HepG2 (cell line): ENCODE data around the gene SSH3. TPM values are rescaled to one million over a fixed set of nuclear protein-coding genes. Genes with fewer than 3 reads are reported as not detected.

Experiments used
- BORCS8-MEF2B ChIP-seq: sonication (generic); formaldehyde crosslinking; IDR thresholded peaks from 2 replicates; pipeline ENCODE4 v1.8.0; 2022; ENCODE audit warnings: mild to moderate bottlenecking, missing genetic modification reagents
- CCDC6 ChIP-seq: sonication (generic); formaldehyde crosslinking; IDR thresholded peaks from 2 replicates; pipeline ENCODE4 v1.8.1; 2022; ENCODE audit warnings: mild to moderate bottlenecking, missing genetic modification reagents, moderate library complexity
- CENPBD1 ChIP-seq: sonication (generic); formaldehyde crosslinking; IDR thresholded peaks from 2 replicates; pipeline ENCODE4 v1.8.0; 2022; ENCODE audit warnings: missing genetic modification reagents, low read depth, mild to moderate bottlenecking, borderline replicate concordance
- CTCF ChIP-seq: sonication (generic); formaldehyde crosslinking; IDR thresholded peaks from 2 replicates; pipeline ENCODE4 v1.5.0; 2020; ENCODE audit warnings: mild to moderate bottlenecking, missing genetic modification reagents, moderate library complexity
- ELF1 ChIP-seq: sonication (generic); formaldehyde crosslinking; IDR thresholded peaks from 2 replicates; pipeline ENCODE4 v1.4.0; 2020; ENCODE audit warnings: missing genetic modification reagents
- FLYWCH1 ChIP-seq: sonication (generic); formaldehyde crosslinking; IDR thresholded peaks from 2 replicates; pipeline ENCODE4 v1.8.1; 2023; ENCODE audit warnings: mild to moderate bottlenecking, missing genetic modification reagents
- HMG20B ChIP-seq: conservative IDR thresholded peaks from 2 replicates; pipeline ENCODE4 v1.6.1; 2016; ENCODE audit warnings: missing genetic modification reagents, missing compliant biosample characterization
- HOXD1 ChIP-seq: sonication (generic); formaldehyde crosslinking; IDR thresholded peaks from 2 replicates; pipeline ENCODE4 v1.5.0; 2020; ENCODE audit warnings: missing genetic modification reagents
- MYPOP ChIP-seq: sonication (generic); formaldehyde crosslinking; IDR thresholded peaks from 2 replicates; pipeline ENCODE4 v1.8.1; 2023; ENCODE audit warnings: mild to moderate bottlenecking, moderate library complexity, missing genetic modification reagents
- NFKBIZ ChIP-seq: IDR thresholded peaks from 2 replicates; pipeline ENCODE4 v1.6.1; 2018; ENCODE audit warnings: missing genetic modification reagents, missing compliant biosample characterization
- SAP130 ChIP-seq: IDR thresholded peaks from 2 replicates; pipeline ENCODE4 v1.6.1; 2016; ENCODE audit warnings: low read depth
- SOX5 ChIP-seq: IDR thresholded peaks from 2 replicates; pipeline ENCODE4 v1.6.1; 2016; ENCODE audit warnings: borderline replicate concordance
- SP4 ChIP-seq: sonication (generic); formaldehyde crosslinking; IDR thresholded peaks from 2 replicates; pipeline ENCODE4 v1.8.1; 2023; ENCODE audit warnings: mild to moderate bottlenecking, missing genetic modification reagents
- TBL1XR1 ChIP-seq: fragments of 150-350 bp; IDR thresholded peaks from 2 replicates; pipeline ENCODE4 v1.6.1; 2014; ENCODE audit warnings: borderline replicate concordance, low read length; ENCODE audit not compliant: partially characterized antibody
- ZFP1 ChIP-seq: IDR thresholded peaks from 2 replicates; pipeline ENCODE4 v1.6.1; 2016
- ZNF331 ChIP-seq: sonication (generic); formaldehyde crosslinking; IDR thresholded peaks from 2 replicates; pipeline ENCODE4 v1.4.0; 2020; ENCODE audit warnings: missing genetic modification reagents
- ZNF337 ChIP-seq: sonication (generic); formaldehyde crosslinking; IDR thresholded peaks from 2 replicates; pipeline ENCODE4 v1.5.1; 2020; ENCODE audit warnings: missing genetic modification reagents, low read depth, mild to moderate bottlenecking, borderline replicate concordance
- ZNF44 ChIP-seq: sonication (generic); formaldehyde crosslinking; IDR thresholded peaks from 2 replicates; pipeline ENCODE4 v1.5.1; 2020; ENCODE audit warnings: mild to moderate bottlenecking, missing genetic modification reagents
- ZNF546 ChIP-seq: sonication (generic); formaldehyde crosslinking; conservative IDR thresholded peaks from 2 replicates; pipeline ENCODE4 v1.8.1; 2023; ENCODE audit warnings: mild to moderate bottlenecking, missing genetic modification reagents
- ZNF605 ChIP-seq: sonication (generic); formaldehyde crosslinking; IDR thresholded peaks from 2 replicates; pipeline ENCODE4 v1.8.0; 2022; ENCODE audit warnings: mild to moderate bottlenecking, missing genetic modification reagents
- ZSCAN25 ChIP-seq: sonication (generic); formaldehyde crosslinking; IDR thresholded peaks from 2 replicates; pipeline ENCODE4 v1.8.0; 2022; ENCODE audit warnings: mild to moderate bottlenecking, missing genetic modification reagents
- polyA plus RNA-seq, 8 experiments: library from polyadenylated mRNA; depleted of rRNA in 3 of 8; stranded (reverse) in 7 of 8; unstranded in 1 of 8; fragments of >200 nt; fragmentation: Illumina TruSeq in 4 of 8; extraction: Trizol in 4 of 8; gene quantifications; 2 replicates each; pipeline versions ENCODE4 v1.2.1 to v1.2.3, GENCODE V29; 2011 to 2016; ENCODE audit warnings: low read depth in 4 of 8, missing spikeins in 1 of 8, mixed read lengths in 1 of 8; ENCODE audit not compliant: insufficient read depth in 1 of 8
- total RNA-seq, 5 experiments: library from RNA; depleted of rRNA; stranded (reverse); fragments of >200 nt; fragmentation: Illumina TruSeq; extraction: Trizol; gene quantifications; 2 replicates each; pipeline ENCODE4 v1.2.3, GENCODE V29; 2016; ENCODE audit warnings: low read depth in 1 of 5
- TF ChIP-seq, protein P1 (sequence below): sonication (generic); IDR thresholded peaks from 2 replicates; pipeline ENCODE4 v1.6.1; 2016; ENCODE audit warnings: low read depth, borderline replicate concordance

SSH3 gene
- total and polyA plus RNA-seq, 2 of the 13 experiments (the other 11 are each of a cell fraction or from before 2014, with no cell fraction given) = 12.4 to 18.8 TPM

DNA sequence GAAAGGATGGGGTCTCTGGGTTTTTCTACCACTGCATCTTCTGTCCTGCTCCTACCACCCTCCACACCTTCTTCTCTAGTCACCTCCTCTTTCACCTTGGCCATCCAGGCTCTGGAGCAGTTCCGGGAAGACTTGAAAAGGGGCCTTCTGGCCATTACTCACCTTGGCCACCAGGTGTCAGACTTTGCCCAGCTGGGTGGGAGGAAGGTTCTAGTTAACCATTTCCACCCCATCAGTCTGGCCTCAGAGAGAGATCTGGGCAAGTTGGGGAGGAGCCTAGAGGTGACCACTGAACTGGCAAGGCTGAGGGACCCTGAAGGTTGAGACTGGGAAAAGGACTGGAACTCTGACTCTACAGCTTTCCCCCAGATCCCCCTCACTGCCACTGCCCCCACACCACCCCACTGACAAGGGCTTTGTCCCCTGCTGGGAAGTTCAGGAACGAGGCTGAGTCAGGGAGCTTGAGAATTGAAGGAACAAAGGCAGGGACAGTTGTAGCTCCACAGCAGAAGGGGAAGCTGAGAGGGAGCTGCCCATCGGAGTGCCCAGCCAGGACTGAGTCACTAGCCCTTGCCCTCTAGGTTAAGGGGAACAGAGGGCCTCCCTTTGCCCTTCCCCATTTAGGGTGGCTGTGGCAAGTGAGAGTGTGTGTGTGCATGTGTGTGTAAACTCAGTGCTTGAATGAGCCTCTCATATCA is 53.7 kb downstream of the SSH3 start (continued):
- no peak for TF ChIP-seq ZSCAN25 (CRISPR knock-in tag)
- TF ChIP-seq CENPBD1 = no peak
- TF ChIP-seq SP4 = no peak
- no peak for TF ChIP-seq ZNF546 (CRISPR knock-in tag)
- TF ChIP-seq ELF1 (CRISPR knock-in tag) = peak; percentile 74
- no peak for TF ChIP-seq MYPOP (CRISPR knock-in tag)
- peak; percentile 56 for TF ChIP-seq SAP130 (CRISPR knock-in tag)
- TF ChIP-seq FLYWCH1 (CRISPR knock-in tag) = no peak
- peak; percentile 19; the same call in 1 of the 2 replicates for TF ChIP-seq SOX5 (CRISPR knock-in tag)
- TF ChIP-seq CCDC6 (CRISPR knock-in tag) = no peak
- TF ChIP-seq ZNF331 (CRISPR knock-in tag) = peak; percentile 47; the same call in 1 of the 2 replicates
- peak; percentile 57; the same call in 1 of the 2 replicates for TF ChIP-seq BORCS8-MEF2B (CRISPR knock-in tag)
- TF ChIP-seq ZNF44 = no peak
- 0 out of 2 replicates have a peak, but pooled peaks have one; percentile 51 for TF ChIP-seq NFKBIZ (CRISPR knock-in tag)
- TF ChIP-seq HMG20B (CRISPR knock-in tag) = 0 out of 2 replicates have a peak, but pooled peaks have one; percentile 49
- no peak for TF ChIP-seq ZNF337
- TF ChIP-seq CTCF (CRISPR knock-in tag) = peak; percentile 98
- peak; percentile 54; the same call in 1 of the 2 replicates for TF ChIP-seq ZNF605
- TF ChIP-seq, protein P1, sequence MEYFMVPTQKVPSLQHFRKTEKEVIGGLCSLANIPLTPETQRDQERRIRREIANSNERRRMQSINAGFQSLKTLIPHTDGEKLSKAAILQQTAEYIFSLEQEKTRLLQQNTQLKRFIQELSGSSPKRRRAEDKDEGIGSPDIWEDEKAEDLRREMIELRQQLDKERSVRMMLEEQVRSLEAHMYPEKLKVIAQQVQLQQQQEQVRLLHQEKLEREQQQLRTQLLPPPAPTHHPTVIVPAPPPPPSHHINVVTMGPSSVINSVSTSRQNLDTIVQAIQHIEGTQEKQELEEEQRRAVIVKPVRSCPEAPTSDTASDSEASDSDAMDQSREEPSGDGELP = peak; percentile 85; the same call in 1 of the 2 replicates
- peak; percentile 13 for TF ChIP-seq TBL1XR1
- TF ChIP-seq HOXD1 (CRISPR knock-in tag) = no peak
- TF ChIP-seq ZFP1 (CRISPR knock-in tag) = 0 out of 2 replicates have a peak, but pooled peaks have one; percentile 52
